Liver (tissue), 3 donors: ENCODE results near the gene SLC38A10.

ENCODE experiments used
- CTCF ChIP-seq: fragments of 150-350 bp; IDR thresholded peaks from 2 replicates; pipeline ENCODE4 v1.5.1; 2017; ENCODE audit warnings: improper control_type of control experiment, low read depth, low read length; ENCODE audit not compliant: missing input control
- EGR1 ChIP-seq, 2 donors: IDR thresholded peaks; 2 replicates each; pipeline ENCODE4 v1.6.1; 2016 to 2018; ENCODE audit warnings: antibody characterized with exemption in 2 of 2, low read depth in 2 of 2
- FOXA1 ChIP-seq: IDR thresholded peaks from 2 replicates; pipeline ENCODE4 v1.6.1; 2016; ENCODE audit warnings: antibody characterized with exemption
- RAD21 ChIP-seq, 2 donors: IDR thresholded peaks; 2 replicates each; pipeline ENCODE4 v1.6.1; 2016; ENCODE audit warnings: antibody characterized with exemption in 2 of 2, mild to moderate bottlenecking in 2 of 2
- REST ChIP-seq: IDR thresholded peaks from 2 replicates; pipeline ENCODE4 v1.6.1; 2016; ENCODE audit warnings: antibody characterized with exemption, mild to moderate bottlenecking
- SP1 ChIP-seq: IDR thresholded peaks from 2 replicates; pipeline ENCODE4 v1.6.1; 2018; ENCODE audit warnings: antibody characterized with exemption, mild to moderate bottlenecking
- TAF1 ChIP-seq: conservative IDR thresholded peaks from 2 replicates; pipeline ENCODE4 v1.6.1; 2016; ENCODE audit warnings: antibody characterized with exemption, mild to moderate bottlenecking
- donor health status: healthy.
- donor health status: healthy.

DNA sequence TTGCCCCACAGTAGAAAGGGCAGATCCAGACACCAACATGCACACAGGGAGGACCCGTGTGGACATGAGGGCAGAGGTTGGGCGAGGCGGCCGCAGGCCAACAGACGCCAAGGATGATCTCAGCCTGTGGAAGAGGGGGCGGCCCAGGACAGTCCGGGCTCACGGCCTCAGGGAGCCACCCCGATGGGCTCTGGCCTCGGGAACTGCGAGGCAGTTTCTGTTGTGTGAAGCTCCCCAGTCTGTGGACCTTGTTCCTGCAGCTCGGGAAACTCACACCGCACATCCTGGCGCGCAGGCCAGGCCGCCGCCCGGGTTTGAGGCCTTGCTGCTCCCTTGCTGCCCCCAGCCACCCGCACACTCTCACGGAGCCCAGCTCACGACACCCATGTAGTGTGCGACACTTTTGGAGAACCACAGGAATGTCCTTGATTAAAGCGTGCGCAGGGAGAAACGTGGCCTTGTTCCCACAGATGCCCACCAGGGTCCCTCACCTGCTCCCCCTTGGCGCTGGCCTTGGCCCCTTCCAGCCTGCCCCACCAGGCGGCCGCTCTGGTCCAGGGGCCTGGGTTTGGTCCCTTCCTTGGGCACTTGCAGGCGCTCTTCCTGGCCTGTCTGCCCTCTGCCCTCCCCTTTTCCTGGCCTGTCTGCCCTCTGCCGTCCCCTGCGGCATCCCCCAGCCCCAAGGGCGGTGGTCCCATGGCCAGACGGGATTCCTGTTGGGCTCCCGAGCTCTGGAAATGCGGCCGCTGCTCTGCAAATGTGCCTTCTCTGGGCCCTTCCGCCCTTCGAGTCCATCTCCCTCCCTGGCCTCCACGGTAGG, 9.3 kb upstream of the SLC38A10 start:
- TF ChIP-seq CTCF (no peak), RAD21 (IDR thresholded peaks at IDR 0.05) (no peak), REST (no peak), FOXA1 (no peak), SP1 (peak; percentile 55), TAF1 (no peak), EGR1 (IDR thresholded peaks at IDR 0.05; ENCODE audit: low read depth in 2 of 2) (peak in 1 of 2 donors; percentile 55)
